IMR-90 (cell line): ENCODE results near the gene OPTC. TPM values are rescaled to one million over a fixed set of nuclear protein-coding genes. Genes with fewer than 3 reads are reported as not detected.

ENCODE experiments used
- ATAC-seq: fragments of 200-7000 bp; cut with Tn5 transposase; 2 replicates; pipeline ENCODE4 v1.9.1; 2020; ENCODE audit warnings: low read depth, mild to moderate bottlenecking, moderate library complexity
- BruUV-seq: library from RNA; stranded (reverse); fragments of 400-500 nt; replicated peaks from 2 replicates; lab custom pipeline; 2021; lab: Mats Ljungman, UMichigan
- CTCF ChIA-PET: fragments of 300-600 bp; formaldehyde crosslinking; extraction: SDS; loops from one replicate; lab custom pipeline; 2021; ENCODE audit warnings: antibody characterized with exemption; lab: Yijun Ruan, JAX
- POLR2A ChIA-PET: fragments of 300-600 bp; sonication (Branson Sonifier 250); formaldehyde crosslinking; loops from one replicate; lab custom pipeline; 2022; ENCODE audit warnings: antibody characterized with exemption; ENCODE audit not compliant: unreplicated experiment; lab: Charles Lee
- DNase-seq: peaks from one replicate; pipeline ENCODE4 v3.0.0; 2013
- H2AFZ ChIP-seq: replicated peaks from 2 replicates; pipeline ENCODE3; 2013; ENCODE audit warnings: low read length, mild to moderate bottlenecking; ENCODE audit not compliant: poor library complexity
- H2AK5ac ChIP-seq: 2 replicates; pipeline ENCODE4 v1.6.1; 2013; ENCODE audit warnings: low read depth, low read length, inconsistent platforms
- H2AK9ac ChIP-seq: replicated peaks from 2 replicates; pipeline ENCODE3; 2013; ENCODE audit warnings: mild to moderate bottlenecking, low read depth, low read length, moderate library complexity; ENCODE audit not compliant: poor library complexity
- H2BK120ac ChIP-seq: 2 replicates; pipeline ENCODE4 v1.6.1; 2013; ENCODE audit warnings: low read depth, low read length, inconsistent platforms
- H2BK15ac ChIP-seq: 3 replicates; pipeline ENCODE4 v1.6.1; 2013; ENCODE audit warnings: low read depth, low read length, inconsistent platforms
- H2BK20ac ChIP-seq: 2 replicates; pipeline ENCODE4 v1.6.1; 2013; ENCODE audit warnings: low read depth, mild to moderate bottlenecking, inconsistent platforms, low read length, moderate library complexity
- H2BK5ac ChIP-seq: 2 replicates; pipeline ENCODE4 v1.6.1; 2013; ENCODE audit warnings: mild to moderate bottlenecking, low read depth, low read length, inconsistent platforms; ENCODE audit not compliant: poor library complexity, severe bottlenecking
- H3K14ac ChIP-seq: replicated peaks from 2 replicates; pipeline ENCODE4 v1.6.1; 2013; ENCODE audit warnings: low read depth, low read length, inconsistent platforms
- H3K18ac ChIP-seq: 2 replicates; pipeline ENCODE4 v1.6.1; 2013; ENCODE audit warnings: low read depth, low read length, control low read depth
- H3K23ac ChIP-seq: 2 replicates; pipeline ENCODE4 v1.6.1; 2013; ENCODE audit warnings: low read depth, low read length, inconsistent platforms
- H3K27ac ChIP-seq: 2 replicates; pipeline ENCODE4 v1.5.1; 2013; ENCODE audit warnings: mild to moderate bottlenecking, control low read depth, low read length; ENCODE audit not compliant: insufficient read depth
- H3K27me3 ChIP-seq: 2 replicates; pipeline ENCODE4 v1.6.1; 2013; ENCODE audit warnings: low read length; ENCODE audit not compliant: control insufficient read depth, insufficient read depth
- H3K36me3 ChIP-seq: 2 replicates; pipeline ENCODE4 v1.6.1; 2013; ENCODE audit warnings: low read length, mixed read lengths; ENCODE audit not compliant: control insufficient read depth, insufficient read depth
- H3K4ac ChIP-seq: 2 replicates; pipeline ENCODE4 v1.6.1; 2013; ENCODE audit warnings: low read depth, low read length, inconsistent platforms
- H3K4me1 ChIP-seq: 2 replicates; pipeline ENCODE4 v1.6.1; 2013; ENCODE audit warnings: low read length, mixed read lengths; ENCODE audit not compliant: control insufficient read depth, insufficient read depth
- H3K4me2 ChIP-seq: 2 replicates; pipeline ENCODE4 v1.6.1; 2013; ENCODE audit warnings: low read depth, mild to moderate bottlenecking, control low read depth, low read length, moderate library complexity
- H3K4me3 ChIP-seq: 2 replicates; pipeline ENCODE4 v1.5.1; 2013; ENCODE audit warnings: low read depth, mild to moderate bottlenecking, control low read depth, low read length, moderate library complexity; ENCODE audit not compliant: insufficient read depth
- H3K56ac ChIP-seq: 2 replicates; pipeline ENCODE4 v1.6.1; 2013; ENCODE audit warnings: low read length, inconsistent platforms; ENCODE audit not compliant: insufficient read depth; ENCODE audit errors: extremely low read depth
- H3K79me1 ChIP-seq, 2 experiments: 2 replicates each; pipeline ENCODE4 v1.6.1; 2013; ENCODE audit warnings: low read length in 2 of 2, inconsistent platforms in 1 of 2, low read depth in 1 of 2
- H3K9ac ChIP-seq: 2 replicates; pipeline ENCODE4 v1.6.1; 2013; ENCODE audit warnings: low read depth, low read length, control low read depth
- H3K9me1 ChIP-seq: 2 replicates; pipeline ENCODE4 v1.6.1; 2013; ENCODE audit warnings: low read length, inconsistent platforms; ENCODE audit not compliant: insufficient read depth
- H3K9me3 ChIP-seq: 2 replicates; pipeline ENCODE4 v1.6.1; 2013; ENCODE audit warnings: low read length; ENCODE audit not compliant: control insufficient read depth, insufficient read depth
- H4K20me1 ChIP-seq: 2 replicates; pipeline ENCODE4 v1.6.1; 2013; ENCODE audit warnings: low read length, inconsistent platforms; ENCODE audit not compliant: insufficient read depth
- H4K5ac ChIP-seq: 2 replicates; pipeline ENCODE4 v1.6.1; 2013; ENCODE audit warnings: mild to moderate bottlenecking, low read depth, low read length, control low read depth
- H4K8ac ChIP-seq, 2 experiments: 2 replicates each; pipeline ENCODE4 v1.6.1; 2013; ENCODE audit warnings: low read depth in 2 of 2, low read length in 2 of 2, control low read depth in 1 of 2, inconsistent platforms in 1 of 2
- H4K91ac ChIP-seq: 2 replicates; pipeline ENCODE4 v1.6.1; 2013; ENCODE audit warnings: low read depth, low read length, inconsistent platforms; ENCODE audit not compliant: insufficient read depth
- BHLHE40 ChIP-seq: fragments of 150-350 bp; IDR thresholded peaks from 2 replicates; pipeline ENCODE4 v1.6.1; 2016; ENCODE audit warnings: mild to moderate bottlenecking, low read depth, low read length
- CEBPB ChIP-seq: IDR thresholded peaks from 2 replicates; pipeline ENCODE4 v1.6.1; 2012; ENCODE audit warnings: low read depth, low read length, improper control_type of control experiment
- CTCF ChIP-seq: conservative IDR thresholded peaks from 2 replicates; pipeline ENCODE4 v1.5.1; 2012; ENCODE audit warnings: mild to moderate bottlenecking, low read depth, low read length, improper control_type of control experiment
- FOS ChIP-seq: fragments of 150-350 bp; IDR thresholded peaks from 2 replicates; pipeline ENCODE4 v1.6.1; 2016; ENCODE audit warnings: low read depth, low read length
- MAZ ChIP-seq: IDR thresholded peaks from 2 replicates; pipeline ENCODE4 v1.6.1; 2012; ENCODE audit warnings: low read depth, mild to moderate bottlenecking, low read length, improper control_type of control experiment, moderate library complexity, borderline replicate concordance
- MXI1 ChIP-seq: IDR thresholded peaks from 2 replicates; pipeline ENCODE4 v1.6.1; 2012; ENCODE audit warnings: low read depth, mild to moderate bottlenecking, low read length, moderate library complexity, borderline replicate concordance
- NFE2L2 ChIP-seq: fragments of 150-350 bp; IDR thresholded peaks from 2 replicates; pipeline ENCODE4 v1.6.1; 2016; ENCODE audit warnings: low read depth, mild to moderate bottlenecking, low read length
- POLR2A ChIP-seq: IDR thresholded peaks from 2 replicates; pipeline ENCODE4 v1.6.1; 2012; ENCODE audit warnings: mild to moderate bottlenecking, low read depth, low read length
- RAD21 ChIP-seq: IDR thresholded peaks from 2 replicates; pipeline ENCODE4 v1.6.1; 2012; ENCODE audit warnings: low read length, improper control_type of control experiment
- RCOR1 ChIP-seq: IDR thresholded peaks from 2 replicates; pipeline ENCODE4 v1.6.1; 2012; ENCODE audit warnings: mild to moderate bottlenecking, low read length, improper control_type of control experiment; ENCODE audit not compliant: insufficient replicate concordance
- RFX5 ChIP-seq: IDR thresholded peaks from 2 replicates; pipeline ENCODE4 v1.8.0; 2012; ENCODE audit warnings: low read depth, mild to moderate bottlenecking, low read length, moderate library complexity
- USF2 ChIP-seq: fragments of 150-350 bp; IDR thresholded peaks from 2 replicates; pipeline ENCODE4 v1.6.1; 2017; ENCODE audit warnings: mild to moderate bottlenecking, antibody characterized with exemption, low read length, low read depth
- WGBS, 2 experiments: methylation state at CpG; one replicate each; pipeline versions ENCODE4 v1.1.5 to v1.1.7; 2013; ENCODE audit warnings: missing lambda C conversion rate in 2 of 2; ENCODE audit not compliant: insufficient read length in 1 of 2; ENCODE audit errors: extremely low coverage in 2 of 2; 5-methylcytosine and 5-hydroxymethylcytosine counted together
- dilution Hi-C: fragments of 300-500 bp; cut with HindIII; formaldehyde crosslinking; loops from one replicate; pipeline ENCODE4 v1.14.3; 2018; ENCODE audit warnings: low sequenced_read_pairs; ENCODE audit not compliant: unreplicated experiment
- in situ Hi-C: fragments of 300-500 bp; cut with MboI; formaldehyde crosslinking; loops from 3 replicates; pipeline ENCODE4 v1.14.3; 2019; ENCODE audit warnings: low sequenced_read_pairs, inconsistent platforms, mixed read lengths
- intact Hi-C: fragments of 100-400 bp; cut with micrococcal nuclease; formaldehyde crosslinking; loops from 2 replicates; pipeline ENCODE4 v1.10.0; 2022
- polyA plus RNA-seq, 3 experiments: library from polyadenylated mRNA; depleted of rRNA; stranded (reverse); fragments of >200 nt; gene quantifications; 2 replicates each; pipeline ENCODE4 v1.2.3, GENCODE V29; 2012; ENCODE audit warnings: low replicate concordance in 1 of 3
- total RNA-seq: library from RNA; depleted of rRNA; stranded (reverse); fragments of >200 nt; gene quantifications from 2 replicates; pipeline ENCODE4 v1.2.3, GENCODE V29; 2012

OPTC gene
- total and polyA plus RNA-seq, 2 of the 4 experiments (the other 2 are of a cell fraction) = not detected

DNA sequence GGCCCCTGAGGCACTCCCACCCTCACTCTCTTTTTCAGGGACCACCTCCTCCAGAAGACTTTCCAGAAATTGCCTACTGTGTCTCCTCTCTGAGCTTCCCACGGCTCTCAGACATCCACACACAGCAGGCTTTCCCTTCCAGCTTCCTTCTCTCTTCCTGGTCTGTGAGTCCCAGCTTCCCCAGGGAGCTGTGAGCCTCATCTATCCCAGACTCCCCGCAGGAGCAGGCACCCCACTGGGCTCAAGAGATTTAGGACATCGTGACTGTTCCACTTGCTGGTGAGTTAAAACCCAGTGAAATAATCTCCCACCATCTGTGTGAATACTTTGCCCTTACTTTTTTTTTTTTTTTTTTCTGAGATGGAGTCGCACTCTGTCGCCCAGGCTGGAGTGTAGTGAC lies 40.3 kb upstream of the OPTC start:
- H4K8ac ChIP-seq = no peak overlapping the region
- H3K9ac ChIP-seq = no peak overlapping the region
- in situ Hi-C loops = no loop called here
- no peaks in the 10 kb centered on the region for H3K9me1 ChIP-seq
- H4K20me1 ChIP-seq = no peaks in the 10 kb centered on the region
- no CpG with 5 or more reads among the region's 5 CpGs for WGBS, 2 experiments
- H2BK20ac ChIP-seq = no peak overlapping the region
- no peak overlapping the region for H4K5ac ChIP-seq
- no peak overlapping the region for H3K18ac ChIP-seq
- H3K56ac ChIP-seq = no peak overlapping the region
- no peaks in the 10 kb centered on the region for H3K79me1 ChIP-seq
- no peak overlapping the region for H4K91ac ChIP-seq
- H2AFZ ChIP-seq = peak overlapping the region; percentile 46
- H2AK9ac ChIP-seq = no peak overlapping the region
- POLR2A ChIA-PET = no interaction called here
- H3K27ac ChIP-seq = no peak overlapping the region
- no peak overlapping the region for H2BK5ac ChIP-seq
- CTCF ChIA-PET = interaction anchor here (0.6 to 0.9 kb wide), 2 partner anchors 13 to 113 kb away, joined by 3 read pairs; no protein-coding TSS in a partner anchor
- 0 out of 2 replicates have a peak overlapping the region, but pooled peaks have one; percentile 42 for H3K23ac ChIP-seq
- H3K36me3 ChIP-seq = no peaks in the 10 kb centered on the region
- H3K27me3 ChIP-seq = peaks cover 42% of the 10 kb centered on the region
- ATAC-seq (no peak), DNase-seq (no peak)
- H3K4me3 ChIP-seq = no peak overlapping the region
- TF ChIP-seq RFX5 = no peak
- TF ChIP-seq MXI1 = no peak
- TF ChIP-seq CTCF = no peak
- TF ChIP-seq FOS = no peak
- TF ChIP-seq NFE2L2 = no peak
- TF ChIP-seq POLR2A = no peak
- TF ChIP-seq RCOR1 = no peak
- TF ChIP-seq USF2 = no peak
- TF ChIP-seq BHLHE40 = no peak
- no peak for TF ChIP-seq CEBPB
- no peak for TF ChIP-seq RAD21
- TF ChIP-seq MAZ = no peak
- no peak overlapping the region for H3K4ac ChIP-seq
- intact Hi-C loops = no loop called here
- no peak overlapping the region for H3K14ac ChIP-seq
- no peak overlapping the region for H3K4me2 ChIP-seq
- H3K9me3 ChIP-seq = no peaks in the 10 kb centered on the region
- no peak overlapping the region for H2BK15ac ChIP-seq
- no peak overlapping the region for H2AK5ac ChIP-seq
- dilution Hi-C loops = no loop called here
- BruUV-seq = no TSS peak
- H3K4me1 ChIP-seq = peaks cover under 1% of the 10 kb centered on the region; the same call in 1 of the 2 replicates
- no peak overlapping the region for H2BK120ac ChIP-seq
